BJ (cell line): ENCODE measurements around the gene RETSAT. TPM values are rescaled to one million over a fixed set of nuclear protein-coding genes. Genes with fewer than 3 reads are reported as not detected.
"Not testable (repeated sequence)": the region's sequence is repeated elsewhere in the genome, so short reads cannot be mapped to it uniquely, and the experiment has no call there.

Experiments used
- CTCF ChIA-PET: fragments of 350-600 bp; formaldehyde crosslinking; extraction: SDS; loops from one replicate; lab custom pipeline; 2021; ENCODE audit warnings: antibody characterized with exemption, inconsistent platforms; lab: Yijun Ruan, JAX
- POLR2A ChIA-PET: fragments of 300-600 bp; sonication (Branson Sonifier 250); formaldehyde crosslinking; extraction: SDS; loops from one replicate; lab custom pipeline; 2021; ENCODE audit warnings: antibody characterized with exemption; lab: Charles Lee
- DNase-seq: peaks from one replicate; pipeline ENCODE4 v3.0.0-alpha.2; 2011; ENCODE audit warnings: low read depth
- H3K27me3 ChIP-seq: 2 replicates; pipeline ENCODE4 v1.6.0; 2011; ENCODE audit warnings: low read length; ENCODE audit not compliant: control insufficient read depth, insufficient read depth
- H3K36me3 ChIP-seq: 2 replicates; pipeline ENCODE4 v1.5.1; 2011; ENCODE audit warnings: low read length; ENCODE audit not compliant: control insufficient read depth, insufficient read depth
- H3K4me3 ChIP-seq: 2 replicates; pipeline ENCODE4 v1.5.1; 2011; ENCODE audit warnings: low read depth, mild to moderate bottlenecking, control low read depth, low read length
- polyA plus RNA-seq: library from polyadenylated mRNA; depleted of rRNA; stranded (reverse); fragments of >200 nt; gene quantifications from 2 replicates; pipeline ENCODE4 v1.2.3, GENCODE V29; 2011
- TF ChIP-seq, protein P1 (sequence below): IDR thresholded peaks from 2 replicates; pipeline ENCODE4 v1.5.1; 2011; ENCODE audit warnings: low read depth, mild to moderate bottlenecking, control low read depth, inconsistent platforms, low read length, moderate library complexity; ENCODE audit not compliant: insufficient read depth

The RETSAT gene
- polyA plus RNA-seq, 1 experiment = 54.4 TPM

DNA sequence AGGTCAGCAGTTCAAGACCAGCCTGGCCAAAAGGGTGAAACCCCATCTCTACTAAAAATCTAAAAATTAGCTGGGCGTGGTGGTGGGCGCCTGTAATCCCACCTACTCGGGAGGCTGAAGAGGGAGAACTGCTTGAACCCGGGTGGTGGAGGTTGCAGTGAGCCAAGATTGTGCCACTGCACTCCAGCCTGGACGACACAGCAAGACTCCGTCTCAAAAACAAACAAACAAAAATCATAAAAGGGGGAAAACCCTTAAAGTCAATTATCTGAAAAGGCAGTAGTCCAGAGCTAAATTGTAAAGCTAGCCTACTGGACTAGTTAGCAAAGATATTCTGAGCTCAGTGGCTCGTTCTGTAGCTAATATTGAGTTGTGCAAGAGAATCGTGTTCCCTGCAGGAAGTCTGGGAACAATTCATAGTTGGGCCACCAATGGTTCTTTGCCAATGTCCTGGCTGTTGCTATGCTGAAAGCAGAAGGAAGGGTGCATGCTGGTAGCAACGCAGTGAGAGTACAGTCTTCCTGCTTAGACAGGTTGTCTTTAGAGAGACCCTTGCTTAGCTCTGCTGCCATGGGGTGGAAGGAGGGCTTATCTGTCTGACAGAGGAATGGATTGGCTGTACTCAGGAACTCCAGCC is 30.9 kb downstream of the RETSAT start:
- ChIA-PET CTCF (no interaction called here), POLR2A (interaction anchor here (0.6 kb wide), 1 partner anchor 265 kb away, joined by 4 read pairs; no protein-coding TSS in a partner anchor)
- TF ChIP-seq, protein P1, sequence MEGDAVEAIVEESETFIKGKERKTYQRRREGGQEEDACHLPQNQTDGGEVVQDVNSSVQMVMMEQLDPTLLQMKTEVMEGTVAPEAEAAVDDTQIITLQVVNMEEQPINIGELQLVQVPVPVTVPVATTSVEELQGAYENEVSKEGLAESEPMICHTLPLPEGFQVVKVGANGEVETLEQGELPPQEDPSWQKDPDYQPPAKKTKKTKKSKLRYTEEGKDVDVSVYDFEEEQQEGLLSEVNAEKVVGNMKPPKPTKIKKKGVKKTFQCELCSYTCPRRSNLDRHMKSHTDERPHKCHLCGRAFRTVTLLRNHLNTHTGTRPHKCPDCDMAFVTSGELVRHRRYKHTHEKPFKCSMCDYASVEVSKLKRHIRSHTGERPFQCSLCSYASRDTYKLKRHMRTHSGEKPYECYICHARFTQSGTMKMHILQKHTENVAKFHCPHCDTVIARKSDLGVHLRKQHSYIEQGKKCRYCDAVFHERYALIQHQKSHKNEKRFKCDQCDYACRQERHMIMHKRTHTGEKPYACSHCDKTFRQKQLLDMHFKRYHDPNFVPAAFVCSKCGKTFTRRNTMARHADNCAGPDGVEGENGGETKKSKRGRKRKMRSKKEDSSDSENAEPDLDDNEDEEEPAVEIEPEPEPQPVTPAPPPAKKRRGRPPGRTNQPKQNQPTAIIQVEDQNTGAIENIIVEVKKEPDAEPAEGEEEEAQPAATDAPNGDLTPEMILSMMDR = no peak
- peaks cover 12% of the 10 kb centered on the region for H3K36me3 ChIP-seq
- no peak overlapping the region for H3K4me3 ChIP-seq
- DNase-seq = no peak
- H3K27me3 ChIP-seq = no peaks in the 10 kb centered on the region

DNA sequence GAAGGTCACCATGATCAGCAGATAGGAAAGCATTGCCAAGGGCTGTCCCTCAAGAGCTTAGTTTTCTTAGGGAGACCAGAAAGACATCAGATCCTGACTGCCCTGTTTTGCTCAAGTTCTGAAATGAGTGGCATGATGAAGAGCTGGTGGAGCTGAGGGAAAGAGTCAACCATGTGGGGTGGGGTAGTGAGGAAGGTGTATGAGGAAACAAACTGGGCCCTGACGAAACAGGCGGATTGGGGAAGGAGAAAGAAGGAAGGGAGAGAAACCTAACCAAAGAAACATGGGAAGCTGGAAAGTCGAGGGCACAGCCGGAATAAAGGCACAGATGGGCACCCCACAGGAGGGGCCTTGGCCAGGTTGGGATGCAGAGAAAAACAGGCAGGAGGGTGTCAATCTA is 34.5 kb downstream of the RETSAT start:
- H3K27me3 ChIP-seq = no peaks in the 10 kb centered on the region
- TF ChIP-seq, protein P1 = no peak
- H3K36me3 ChIP-seq = peaks cover 20% of the 10 kb centered on the region
- ChIA-PET CTCF (interaction anchor here (0.6 to 3.1 kb wide), 4 partner anchors 19 to 123 kb away, joined by 3 to 26 read pairs (median 3); no protein-coding TSS in a partner anchor), POLR2A (no interaction called here)
- H3K4me3 ChIP-seq = no peak overlapping the region
- no peak for DNase-seq

DNA sequence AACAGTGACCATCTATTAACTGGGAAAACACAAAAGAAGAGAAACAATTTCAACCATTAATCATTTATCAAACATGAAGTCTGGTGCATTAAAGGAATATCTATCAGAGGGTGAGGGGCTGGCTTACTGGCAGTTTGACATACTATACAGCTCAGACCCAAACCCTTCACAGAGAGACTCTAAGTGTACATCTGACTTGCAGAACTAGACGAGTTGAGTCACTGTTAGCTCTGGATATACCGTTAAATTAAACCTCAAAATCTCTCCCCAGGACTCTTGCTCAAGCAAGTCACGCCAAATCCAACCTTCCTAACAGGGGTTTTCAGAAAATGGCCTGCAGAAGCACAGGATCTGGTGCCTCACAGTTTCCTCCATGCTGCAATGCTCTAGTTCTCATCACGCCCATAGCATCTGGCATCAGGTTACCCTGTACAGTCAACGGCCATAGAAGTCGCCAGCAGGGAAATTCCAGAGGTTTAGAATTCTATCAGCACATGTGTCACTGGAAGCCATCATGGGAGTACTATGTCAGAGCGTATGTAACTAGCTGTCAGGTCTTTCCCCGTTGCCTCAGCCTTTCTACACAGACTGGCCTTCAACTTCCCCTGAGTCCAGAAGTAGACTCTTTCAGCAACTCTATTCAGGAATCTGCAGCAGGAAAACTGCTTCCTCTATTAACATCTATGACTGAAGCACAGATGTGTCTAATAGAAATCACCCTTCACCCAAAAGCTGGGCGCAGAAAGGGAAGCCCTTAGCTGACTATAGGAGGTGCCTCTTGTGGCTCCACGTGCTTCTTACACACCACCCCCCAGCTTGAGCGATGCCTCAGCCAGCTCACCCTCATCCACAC is 35.9 kb downstream of the RETSAT start:
- ChIA-PET POLR2A (interaction anchor here (0.8 kb wide), 1 partner anchor 41 kb away, joined by 3 read pairs; no protein-coding TSS in a partner anchor), CTCF (interaction anchor here (0.8 to 3.1 kb wide), 5 partner anchors 10 to 252 kb away, joined by 3 to 26 read pairs (median 3); no protein-coding TSS in a partner anchor)
- TF ChIP-seq, protein P1 = no peak
- Histone ChIP-seq H3K4me3 (no peak overlapping the region), H3K36me3 (peaks cover 22% of the 10 kb centered on the region), H3K27me3 (no peaks in the 10 kb centered on the region)
- peak; percentile 47 for DNase-seq

DNA sequence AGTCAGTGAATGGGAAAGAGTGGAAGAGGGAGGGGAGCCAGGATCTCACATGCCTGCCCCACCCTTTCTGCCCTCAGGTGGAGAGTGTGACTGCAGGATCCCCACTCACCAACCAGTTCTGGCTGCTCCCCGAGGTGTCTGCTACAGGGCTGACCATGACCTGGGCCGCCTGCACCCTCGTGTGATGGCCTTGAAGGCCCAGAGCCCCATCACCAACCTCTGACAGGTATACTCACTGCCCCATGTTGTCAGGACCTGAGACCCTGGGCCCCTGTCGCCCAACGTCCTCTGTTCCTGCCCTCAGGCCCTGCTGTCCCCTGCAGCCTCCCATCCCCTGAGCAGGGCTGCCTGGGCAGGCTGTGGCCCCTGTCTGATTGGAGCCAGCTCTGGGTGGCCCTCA is 38.4 kb downstream of the RETSAT start:
- DNase-seq, H3K27me3 ChIP-seq, CTCF ChIA-PET, POLR2A ChIA-PET, H3K4me3 ChIP-seq: not testable (repeated sequence)
- peaks cover 19% of the 10 kb centered on the region for H3K36me3 ChIP-seq

DNA sequence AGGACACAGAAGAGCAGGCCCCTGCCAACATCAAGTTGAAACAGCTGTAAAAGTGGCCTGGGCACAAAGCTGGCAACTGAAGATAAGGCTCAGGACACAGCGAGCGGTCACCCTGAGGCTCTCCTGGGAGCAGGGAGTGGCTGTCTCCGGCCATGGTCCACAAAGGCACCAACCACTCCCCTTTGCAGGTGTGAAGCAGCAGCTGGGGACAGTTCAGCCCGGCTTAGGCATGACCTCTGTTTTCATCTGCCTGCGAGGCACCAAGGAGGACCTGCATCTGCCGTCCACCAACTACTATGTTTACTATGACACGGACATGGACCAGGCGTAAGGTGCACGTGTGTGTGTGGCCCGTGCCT is 39.5 kb downstream of the RETSAT start:
- Histone ChIP-seq H3K4me3 (no peak overlapping the region), H3K27me3 (no peaks in the 10 kb centered on the region), H3K36me3 (peaks cover 16% of the 10 kb centered on the region)
- DNase-seq = no peak
- ChIA-PET CTCF (interaction anchor here (0.7 to 2.3 kb wide), 2 partner anchors 15 to 17 kb away, joined by 3 to 12 read pairs; no protein-coding TSS in a partner anchor), POLR2A (no interaction called here)
- TF ChIP-seq, protein P1 = no peak
